Stimulated activated CD4-positive, alpha-beta T cell treated with anti-CD3 and anti-CD28 coated beads, Interleukin-15, amount 100 ng/mL, for 24 hours (primary cell): ENCODE measurements around the gene TMBIM1.
"Not testable (repeated sequence)": the region's sequence is repeated elsewhere in the genome, so short reads cannot be mapped to it uniquely, and the experiment has no call there.

ENCODE experiments used
- DNase-seq: peaks from one replicate; pipeline ENCODE4 v3.0.0-alpha.2; 2020

Gene TMBIM1

GRCh38 chr2:218290316-218291261 is 1.7 kb downstream of the TMBIM1 start:
- DNase-seq: peak; percentile 61

DNA sequence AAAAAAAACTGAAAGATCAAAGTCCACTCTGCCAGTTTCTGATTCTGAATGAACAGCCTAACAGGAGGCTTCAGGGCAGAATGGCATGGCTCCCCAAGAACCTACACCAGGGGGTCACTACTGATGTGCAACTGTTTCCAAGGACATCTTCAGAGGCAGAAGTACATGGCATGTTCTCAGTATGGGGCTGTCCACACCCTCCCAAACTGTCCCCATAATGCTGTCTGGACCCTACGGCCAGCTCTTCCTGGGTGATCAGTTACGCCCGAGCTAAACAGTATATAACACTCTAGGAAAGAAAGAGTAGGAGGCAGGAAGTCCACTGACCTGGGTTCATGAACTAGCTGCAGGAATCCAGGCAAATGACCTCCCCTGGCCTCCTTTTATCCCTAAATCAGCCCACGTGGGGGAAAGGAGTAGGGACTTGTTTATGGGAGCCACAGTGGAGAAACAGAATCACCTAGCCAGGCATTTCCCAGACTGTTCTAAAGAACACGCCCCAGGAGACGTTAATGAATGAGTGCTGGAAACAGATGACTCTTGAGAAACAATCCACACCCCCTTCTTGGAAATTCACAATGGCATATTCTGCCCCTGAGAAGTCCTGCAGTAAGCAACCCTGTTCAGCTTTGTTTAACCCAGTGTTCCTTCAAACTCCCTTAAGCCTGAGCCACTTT is 2.5 kb downstream of the TMBIM1 start:
- DNase-seq: no peak

GRCh38 chr2:218286570-218287459 is 5.5 kb downstream of the TMBIM1 start:
- DNase-seq: peak; percentile 86

DNA sequence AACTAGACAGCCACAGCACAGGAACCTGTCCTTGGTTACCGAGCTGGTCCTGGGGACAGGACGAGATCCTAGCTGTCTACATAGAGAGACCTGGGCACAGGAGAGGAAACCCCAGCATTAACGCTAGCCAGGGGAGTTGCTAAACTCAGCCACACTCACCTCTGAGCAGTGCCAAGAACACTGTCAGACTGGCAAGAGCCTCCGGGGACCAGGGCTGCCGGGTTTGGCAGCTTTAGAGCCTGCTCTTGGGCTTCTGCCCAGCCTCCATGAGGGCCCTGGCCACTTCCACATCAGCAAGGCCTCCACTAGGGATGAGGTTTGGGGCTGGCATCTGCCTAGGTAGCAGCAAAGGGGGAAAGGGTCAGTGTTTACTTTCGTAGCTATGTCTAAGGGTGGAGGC is 6.7 kb downstream of the TMBIM1 start:
- DNase-seq: no peak

DNA sequence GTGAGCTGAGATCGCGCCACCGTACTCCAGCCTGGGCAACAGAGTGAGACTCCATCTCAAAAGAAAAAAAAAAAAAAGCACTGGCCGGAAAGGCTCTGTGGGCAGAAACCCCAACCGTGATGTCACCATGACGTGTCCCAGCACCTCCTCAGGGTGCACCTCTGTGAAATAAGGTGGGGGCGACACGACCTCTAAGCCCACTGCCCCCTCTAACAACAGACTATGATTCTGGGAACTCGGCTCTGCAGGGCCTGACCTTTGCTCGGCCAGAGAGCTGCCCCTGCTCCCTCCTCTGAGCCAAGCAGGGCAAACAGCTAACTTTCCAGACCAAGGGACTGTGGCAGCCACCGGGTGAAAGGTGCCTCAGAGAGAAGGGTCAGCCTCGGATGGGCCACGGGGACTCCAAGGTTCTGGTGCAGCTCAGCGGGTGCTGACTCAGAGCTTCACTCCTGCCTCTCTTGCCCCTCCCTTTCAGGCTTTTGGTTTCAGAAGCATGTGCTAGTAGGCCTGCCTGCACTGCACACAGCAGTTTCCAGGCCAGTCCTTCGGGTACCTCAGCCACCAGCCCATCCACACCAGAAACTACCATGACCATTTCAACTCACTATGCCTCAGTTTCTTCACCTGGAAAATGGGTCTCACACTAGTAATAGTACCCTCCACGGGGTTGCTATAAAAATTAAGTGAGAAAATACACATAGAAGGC is 8.0 kb downstream of the TMBIM1 start:
- peak; percentile 77 for DNase-seq

GRCh38 chr2:218282173-218282991 is 9.9 kb downstream of the TMBIM1 start:
- no peak for DNase-seq

- no peak for DNase-seq
Measured at GRCh38 chr2:218281449-218281848, 10.9 kb downstream of the TMBIM1 start.

DNA sequence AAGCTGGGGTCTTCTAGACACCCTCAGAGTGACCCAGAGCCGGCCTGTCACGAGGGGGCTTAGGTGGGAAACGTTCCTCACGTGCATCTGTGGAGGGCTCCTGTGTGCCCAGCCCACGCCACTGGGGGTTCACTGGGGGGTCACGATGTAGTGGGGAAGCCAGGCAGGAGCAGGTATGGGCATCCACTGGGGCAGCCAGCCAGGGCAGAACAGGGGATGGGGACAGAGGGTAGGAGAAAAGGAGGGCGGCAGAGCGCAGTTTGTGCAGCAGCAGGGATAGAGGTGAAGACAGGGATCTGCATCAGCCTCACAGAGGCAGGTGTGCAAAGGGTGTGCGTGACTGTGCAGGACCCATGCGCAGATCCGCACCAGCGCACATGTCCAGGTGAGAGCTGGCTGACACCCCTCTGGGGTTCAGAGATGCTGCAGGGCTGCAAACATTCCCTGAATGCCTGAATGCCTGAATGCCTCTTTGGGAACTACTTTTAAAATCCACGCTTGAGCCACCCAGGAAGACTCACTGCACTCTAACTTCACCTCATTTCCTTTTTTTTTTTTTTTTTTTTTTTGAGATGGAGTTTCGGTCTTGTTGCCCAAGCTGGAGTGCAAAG is 11.9 kb downstream of the TMBIM1 start:
- DNase-seq: no peak

- DNase-seq: no peak
Measured at GRCh38 chr2:218278531-218279360, 13.6 kb downstream of the TMBIM1 start.

DNA sequence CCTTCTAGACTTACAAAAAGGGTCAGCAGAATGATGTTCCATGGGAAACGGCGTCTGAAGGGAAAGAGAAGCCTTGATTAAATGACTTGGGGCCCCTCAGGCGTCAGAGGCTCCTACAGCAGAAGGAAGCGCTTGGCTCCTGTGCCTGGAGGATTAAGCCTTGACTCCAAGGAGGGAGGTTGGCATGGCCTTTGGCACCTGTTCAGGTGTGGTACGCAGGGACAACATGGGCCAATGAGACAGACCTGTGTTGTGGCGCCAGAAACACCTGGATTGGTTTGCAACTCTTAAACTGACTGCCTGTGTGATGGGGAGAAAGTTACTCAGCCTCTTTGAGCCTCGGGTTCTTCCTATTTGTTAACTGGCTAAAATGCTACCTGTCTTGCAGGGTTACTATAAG is 14.4 kb downstream of the TMBIM1 start:
- DNase-seq: no peak

GRCh38 chr2:218276986-218277755 is 15.1 kb downstream of the TMBIM1 start:
- DNase-seq: no peak

GRCh38 chr2:218275371-218276072 is 16.8 kb downstream of the TMBIM1 start:
- DNase-seq: no peak

- DNase-seq: no peak
Measured at GRCh38 chr2:218274586-218274985, 17.7 kb downstream of the TMBIM1 start.

DNA sequence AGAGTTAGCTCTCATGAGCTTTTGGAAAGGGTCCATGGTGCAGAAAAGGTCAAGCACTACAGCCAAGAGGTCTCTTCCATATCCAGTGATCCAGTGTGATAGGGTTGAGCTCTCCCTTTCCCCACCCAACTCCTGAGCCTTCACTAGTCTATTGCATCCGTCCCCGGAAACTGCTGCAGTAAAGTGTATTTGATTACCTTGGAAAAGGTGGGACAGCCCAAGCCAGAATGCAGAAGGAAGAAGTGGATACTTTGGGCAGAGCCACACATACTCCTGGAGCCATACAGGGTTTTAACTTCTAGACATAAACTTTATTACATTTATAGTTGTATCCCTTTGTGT is 18.4 kb downstream of the TMBIM1 start:
- no peak for DNase-seq

DNA sequence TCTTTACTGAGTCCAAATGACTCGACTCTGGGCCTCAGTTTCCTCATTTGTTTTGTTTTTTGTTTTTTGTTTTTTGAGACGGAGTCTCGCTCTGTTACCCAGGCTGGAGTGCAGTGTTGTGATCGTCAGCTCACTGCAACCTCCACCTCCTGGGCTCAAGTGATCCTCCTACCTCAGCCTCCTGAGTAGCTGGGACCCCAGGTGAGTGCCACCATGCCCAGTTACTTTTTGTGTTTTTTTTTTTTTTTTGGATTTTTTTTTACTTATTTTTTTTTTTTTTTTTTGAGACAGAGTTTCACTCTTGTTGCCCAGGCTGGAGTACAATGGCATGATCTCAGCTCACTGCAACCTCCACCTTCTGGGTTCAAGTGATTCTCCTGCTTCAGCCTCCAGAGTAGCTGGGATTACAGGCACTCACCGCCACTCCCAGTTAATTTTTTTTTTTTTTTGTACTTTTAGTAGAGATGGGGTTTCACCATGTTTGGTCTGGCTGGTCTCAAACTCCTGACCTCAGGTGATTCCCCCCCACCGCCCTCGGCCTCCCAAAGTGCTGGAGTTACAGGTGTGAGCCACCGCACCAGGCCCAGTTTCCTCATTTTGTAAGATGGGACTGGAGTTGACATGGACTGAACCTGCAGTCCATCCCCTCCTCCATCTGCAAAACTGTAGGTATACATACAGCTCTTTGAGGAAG is 18.9 kb downstream of the TMBIM1 start:
- DNase-seq: not testable (repeated sequence)

GRCh38 chr2:218272531-218273212 is 19.6 kb downstream of the TMBIM1 start:
- DNase-seq: peak; percentile 82

- no peak for DNase-seq
Measured at GRCh38 chr2:218271865-218272530, 20.3 kb downstream of the TMBIM1 start.
